Putamen (tissue), 1 donor: ENCODE measurements around the gene ADGRV1.
"Not testable (repeated sequence)": the region's sequence is repeated elsewhere in the genome, so short reads cannot be mapped to it uniquely, and the experiment has no call there.

Experiments
- DNase-seq: peaks from one replicate; pipeline ENCODE4 v3.0.0-alpha.2; 2016; ENCODE audit warnings: low spot score

The ADGRV1 gene

GRCh38 chr5:90911169-90911568, 352.6 kb downstream of the ADGRV1 start:
- DNase-seq = no peak

GRCh38 chr5:90912476-90912875, 353.9 kb downstream of the ADGRV1 start:
- no peak for DNase-seq

GRCh38 chr5:90915393-90915792, 356.8 kb downstream of the ADGRV1 start:
- DNase-seq = no peak

- DNase-seq = no peak
Observed at GRCh38 chr5:90916947-90917800, 358.6 kb downstream of the ADGRV1 start.

- no peak for DNase-seq
Observed at GRCh38 chr5:90917928-90918668, 359.5 kb downstream of the ADGRV1 start.

GRCh38 chr5:90921418-90921973, 362.9 kb downstream of the ADGRV1 start:
- no peak for DNase-seq

- not testable (repeated sequence) for DNase-seq
Observed at GRCh38 chr5:90924222-90924621, 365.6 kb downstream of the ADGRV1 start.

- DNase-seq = not testable (repeated sequence)
Observed at GRCh38 chr5:90929013-90929839, 370.6 kb downstream of the ADGRV1 start.

- no peak for DNase-seq
Observed at GRCh38 chr5:90930062-90930461, 371.5 kb downstream of the ADGRV1 start.

- no peak for DNase-seq
Observed at GRCh38 chr5:90930756-90931431, 372.3 kb downstream of the ADGRV1 start.

- DNase-seq = peak; percentile 22
Observed at GRCh38 chr5:90932052-90932699, 373.6 kb downstream of the ADGRV1 start.

GRCh38 chr5:90933298-90933697, 374.7 kb downstream of the ADGRV1 start:
- DNase-seq = no peak

- DNase-seq = no peak
Observed at GRCh38 chr5:90934091-90934719, 375.6 kb downstream of the ADGRV1 start.

GRCh38 chr5:90934738-90935137, 376.1 kb downstream of the ADGRV1 start:
- DNase-seq = no peak

- DNase-seq = no peak
Observed at GRCh38 chr5:90939211-90939610, 380.6 kb downstream of the ADGRV1 start.

- DNase-seq = no peak
Observed at GRCh38 chr5:90940227-90940995, 381.8 kb downstream of the ADGRV1 start.

GRCh38 chr5:90941002-90941720, 382.6 kb downstream of the ADGRV1 start:
- no peak for DNase-seq

GRCh38 chr5:90944116-90944515, 385.5 kb downstream of the ADGRV1 start:
- no peak for DNase-seq

- no peak for DNase-seq
Observed at GRCh38 chr5:90947667-90948066, 389.1 kb downstream of the ADGRV1 start.
